Mucosa of descending colon (tissue), 3 donors: ENCODE measurements around the gene NCOA5. TPM values are rescaled to one million over a fixed set of nuclear protein-coding genes. Genes with fewer than 3 reads are reported as not detected.

Experiments
- ATAC-seq: fragments of 200-7000 bp; cut with Tn5 transposase; one replicate; pipeline ENCODE4 v1.9.1; 2020; ENCODE audit warnings: mild to moderate bottlenecking, moderate library complexity
- DNase-seq, 3 donors: peaks; one replicate each; pipeline ENCODE4 v3.0.0-alpha.2; 2020
- H3K36me3 ChIP-seq: fragments of 200-600 bp; one replicate; pipeline ENCODE4 v1.8.0; 2021; ENCODE audit warnings: low read depth, mild to moderate bottlenecking
- H3K4me1 ChIP-seq: fragments of 200-600 bp; one replicate; pipeline ENCODE4 v1.8.0; 2021; ENCODE audit warnings: low read depth, mild to moderate bottlenecking
- H3K4me3 ChIP-seq: fragments of 200-600 bp; one replicate; pipeline ENCODE4 v1.8.0; 2021; ENCODE audit warnings: mild to moderate bottlenecking
- H3K9me3 ChIP-seq: fragments of 200-600 bp; one replicate; pipeline ENCODE4 v1.8.0; 2021; ENCODE audit warnings: mild to moderate bottlenecking
- CTCF ChIP-seq: fragments of 200-600 bp; IDR thresholded peaks from one replicate; pipeline ENCODE4 v1.8.0; 2022; ENCODE audit warnings: antibody characterized with exemption, mild to moderate bottlenecking
- intact Hi-C, 2 donors: fragments of 100-400 bp; cut with DNase I in 1 of 2; cut with micrococcal nuclease in 1 of 2; formaldehyde crosslinking; loops; one replicate each; pipeline versions ENCODE4 v1.11.0 to v1.11.1; 2022; cut with DNase I, micrococcal nuclease
- total RNA-seq, 3 donors: library from RNA; stranded (reverse); fragmentation: NEBNext Ultra II Directional in 2 of 3; extraction: Animal tissue kit (Norgen Biotek cat#: 25700) in 2 of 3; gene quantifications; one replicate each; pipeline versions ENCODE4 v1.2.1 to v1.2.4, GENCODE V29; 2021 to 2023
- donor health status: DM: no; HTN: no; CAD: no; lungs with moderate emphysema.
- donor health status: DM: no; HTN: no; CAD: no.
- donor health status: DM: no; HTN: yes; CAD: no.

The NCOA5 gene
- total RNA-seq, 3 donors from 2014 or later, result 23.7 to 36.6 (median 24.2) TPM

GRCh38 chr20:46040902-46041535 lies 48.7 kb downstream of the NCOA5 start:
- Histone ChIP-seq H3K4me1 (no peaks in the 10 kb centered on the region), H3K36me3 (no peaks in the 10 kb centered on the region), H3K9me3 (no peaks in the 10 kb centered on the region), H3K4me3 (no peak overlapping the region)
- ATAC-seq (peak; percentile 29), DNase-seq (peak in 2 of 3 donors; percentile 49)
- intact Hi-C loops, result no loop called here
- no peak for TF ChIP-seq CTCF

- H3K9me3 ChIP-seq, result no peaks in the 10 kb centered on the region
- no peaks in the 10 kb centered on the region for H3K36me3 ChIP-seq
- TF ChIP-seq CTCF, result no peak
- H3K4me1 ChIP-seq, result no peaks in the 10 kb centered on the region
- intact Hi-C loops, result no loop called here
- DNase-seq (no peak), ATAC-seq (no peak)
- H3K4me3 ChIP-seq, result no peak overlapping the region
Observed at GRCh38 chr20:46037036-46037435, 52.7 kb downstream of the NCOA5 start.

- no peak overlapping the region for H3K4me3 ChIP-seq
Observed at GRCh38 chr20:46036370-46036769, 53.4 kb downstream of the NCOA5 start.

GRCh38 chr20:46035713-46036112 lies 54.0 kb downstream of the NCOA5 start:
- Histone ChIP-seq H3K9me3 (no peaks in the 10 kb centered on the region), H3K36me3 (no peaks in the 10 kb centered on the region), H3K4me1 (no peaks in the 10 kb centered on the region), H3K4me3 (no peak overlapping the region)
- intact Hi-C loops, result no loop called here
- ATAC-seq, result no peak
- no peak for TF ChIP-seq CTCF
- DNase-seq, result no peak

More at GRCh38 chr20:46036370-46036769, 53.4 kb downstream of the NCOA5 start:
- ATAC-seq (no peak), DNase-seq (no peak)
- no peaks in the 10 kb centered on the region for H3K9me3 ChIP-seq
- H3K4me1 ChIP-seq, result no peaks in the 10 kb centered on the region
- TF ChIP-seq CTCF, result no peak
- no peaks in the 10 kb centered on the region for H3K36me3 ChIP-seq
- intact Hi-C loops, result no loop called here

GRCh38 chr20:46035253-46035652 lies 54.5 kb downstream of the NCOA5 start:
- no peak for ATAC-seq
- intact Hi-C loops, result no loop called here
- no peak for DNase-seq
- no peak for TF ChIP-seq CTCF
- H3K4me1 ChIP-seq, result no peaks in the 10 kb centered on the region
- H3K4me3 ChIP-seq, result no peak overlapping the region
- H3K36me3 ChIP-seq, result no peaks in the 10 kb centered on the region
- no peaks in the 10 kb centered on the region for H3K9me3 ChIP-seq

- no peaks in the 10 kb centered on the region for H3K9me3 ChIP-seq
- no peak for DNase-seq
- no peaks in the 10 kb centered on the region for H3K36me3 ChIP-seq
- no peak for TF ChIP-seq CTCF
- intact Hi-C loops, result no loop called here
- no peak overlapping the region for H3K4me3 ChIP-seq
- no peaks in the 10 kb centered on the region for H3K4me1 ChIP-seq
- ATAC-seq, result no peak
Observed at GRCh38 chr20:46034039-46034438, 55.7 kb downstream of the NCOA5 start.
